ENCODE data around the gene ZG16.

- TF ChIP-seq SIN3A (IDR thresholded peaks at IDR 0.05; ENCODE audit: borderline replicate concordance in 2 of 2, control insufficient read depth in 1 of 2, low read depth in 2 of 2, low read length in 2 of 2) (peak in 1 of 2 experiments; percentile 31; a peak in 1 of 4 replicates), TOE1 (IDR thresholded peaks at IDR 0.05; ENCODE audit: borderline replicate concordance) (no peak), TOE1 (CRISPR knock-in tag; IDR thresholded peaks at IDR 0.05; ENCODE audit: borderline replicate concordance, low read depth) (no peak)
Measured at GRCh38 chr16:29811896-29812665, 34.0 kb downstream of the ZG16 start, which contains the start of gene PRRT2.
